ENCODE data around the gene B3GNT3.

GRCh38 chr19:17840019-17840418 lies 45.1 kb downstream of the B3GNT3 start:
- TF ChIP-seq RAD21 (IDR thresholded peaks at IDR 0.05; ENCODE audit: low read depth) = no peak
- TF ChIP-seq EGR1 (IDR thresholded peaks at IDR 0.05) = no peak
- TF ChIP-seq, protein P1, sequence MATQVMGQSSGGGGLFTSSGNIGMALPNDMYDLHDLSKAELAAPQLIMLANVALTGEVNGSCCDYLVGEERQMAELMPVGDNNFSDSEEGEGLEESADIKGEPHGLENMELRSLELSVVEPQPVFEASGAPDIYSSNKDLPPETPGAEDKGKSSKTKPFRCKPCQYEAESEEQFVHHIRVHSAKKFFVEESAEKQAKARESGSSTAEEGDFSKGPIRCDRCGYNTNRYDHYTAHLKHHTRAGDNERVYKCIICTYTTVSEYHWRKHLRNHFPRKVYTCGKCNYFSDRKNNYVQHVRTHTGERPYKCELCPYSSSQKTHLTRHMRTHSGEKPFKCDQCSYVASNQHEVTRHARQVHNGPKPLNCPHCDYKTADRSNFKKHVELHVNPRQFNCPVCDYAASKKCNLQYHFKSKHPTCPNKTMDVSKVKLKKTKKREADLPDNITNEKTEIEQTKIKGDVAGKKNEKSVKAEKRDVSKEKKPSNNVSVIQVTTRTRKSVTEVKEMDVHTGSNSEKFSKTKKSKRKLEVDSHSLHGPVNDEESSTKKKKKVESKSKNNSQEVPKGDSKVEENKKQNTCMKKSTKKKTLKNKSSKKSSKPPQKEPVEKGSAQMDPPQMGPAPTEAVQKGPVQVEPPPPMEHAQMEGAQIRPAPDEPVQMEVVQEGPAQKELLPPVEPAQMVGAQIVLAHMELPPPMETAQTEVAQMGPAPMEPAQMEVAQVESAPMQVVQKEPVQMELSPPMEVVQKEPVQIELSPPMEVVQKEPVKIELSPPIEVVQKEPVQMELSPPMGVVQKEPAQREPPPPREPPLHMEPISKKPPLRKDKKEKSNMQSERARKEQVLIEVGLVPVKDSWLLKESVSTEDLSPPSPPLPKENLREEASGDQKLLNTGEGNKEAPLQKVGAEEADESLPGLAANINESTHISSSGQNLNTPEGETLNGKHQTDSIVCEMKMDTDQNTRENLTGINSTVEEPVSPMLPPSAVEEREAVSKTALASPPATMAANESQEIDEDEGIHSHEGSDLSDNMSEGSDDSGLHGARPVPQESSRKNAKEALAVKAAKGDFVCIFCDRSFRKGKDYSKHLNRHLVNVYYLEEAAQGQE (IDR thresholded peaks at IDR 0.05; ENCODE audit: low read depth) = no peak
- no peak for TF ChIP-seq YY1 (IDR thresholded peaks at IDR 0.05; ENCODE audit: low read depth)
- TF ChIP-seq FOXM1 (IDR thresholded peaks at IDR 0.05; ENCODE audit: borderline replicate concordance, low read depth) = no peak
- TF ChIP-seq TAF1 (IDR thresholded peaks at IDR 0.05; ENCODE audit: low read depth) = no peak
- TF ChIP-seq MAX (IDR thresholded peaks at IDR 0.05) = no peak
- TF ChIP-seq TEAD4 (IDR thresholded peaks at IDR 0.05) = no peak
- no peak for TF ChIP-seq EP300 (IDR thresholded peaks at IDR 0.05; ENCODE audit: borderline replicate concordance)
- no peak for TF ChIP-seq ZBTB7A (IDR thresholded peaks at IDR 0.05; ENCODE audit: low read depth)
